NCI-H748 (cell line): Measurements from ENCODE around the gene ACTG2.

Source experiments
- DNase-seq: peaks from one replicate; lab custom pipeline; 2025; ENCODE audit not compliant: unreplicated experiment; lab: John Stamatoyannopoulos, UW

ACTG2 gene

DNA sequence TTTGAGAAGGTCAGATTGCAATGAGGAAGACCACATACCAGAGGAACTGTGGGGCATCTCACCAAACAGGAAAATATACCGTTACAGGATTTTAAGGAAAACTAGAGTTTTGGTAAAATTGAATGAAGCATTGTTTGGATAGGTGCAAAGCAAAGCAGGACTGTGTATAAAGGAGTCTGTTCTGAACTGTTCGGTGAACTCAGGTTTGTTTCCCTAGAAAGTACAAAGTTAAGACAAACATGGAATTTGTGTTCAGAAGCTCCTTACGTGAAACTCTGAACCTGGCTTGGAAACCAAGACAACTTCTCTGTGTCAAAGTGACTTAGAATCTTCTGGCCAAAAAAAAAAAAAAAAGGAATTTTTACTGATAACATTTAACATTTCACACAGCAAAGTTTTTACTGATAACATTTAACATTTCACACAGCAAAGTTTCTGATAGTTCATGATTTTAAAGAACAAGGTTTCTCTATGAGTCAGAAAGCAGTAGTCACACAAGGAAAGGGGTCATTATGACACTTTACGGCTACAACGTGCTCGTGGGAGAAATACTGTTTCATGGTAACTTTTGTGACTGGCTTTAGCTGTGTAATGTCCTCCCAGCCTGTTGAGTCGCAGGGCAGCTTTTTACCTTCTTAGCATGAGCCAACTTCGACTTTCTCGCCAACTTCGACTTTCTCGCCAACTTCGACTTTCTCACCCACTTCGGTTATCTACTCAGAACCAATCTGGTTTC lies 70.7 kb downstream of the ACTG2 start:
- no peak for DNase-seq

GRCh38 chr2:73964223-73964622 lies 71.4 kb downstream of the ACTG2 start:
- no peak for DNase-seq

DNA sequence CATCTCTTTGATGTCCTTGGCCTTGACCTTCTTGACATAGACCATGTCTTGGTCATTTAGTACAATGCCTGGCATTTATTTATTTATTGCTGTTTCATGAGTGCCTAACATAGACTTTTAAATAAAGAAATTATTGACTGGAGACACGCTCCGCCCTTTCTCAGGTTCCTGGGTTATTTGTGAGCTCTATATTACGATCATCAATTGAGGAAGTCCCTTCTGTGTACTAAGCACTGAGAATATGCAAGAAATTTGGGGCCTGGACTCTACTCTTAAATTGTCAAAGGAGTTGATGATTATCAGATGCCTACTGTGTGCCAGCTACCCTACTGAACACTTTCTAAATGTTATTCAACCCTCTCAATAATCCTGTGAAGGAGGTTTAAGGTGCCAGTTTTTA lies 72.2 kb downstream of the ACTG2 start:
- DNase-seq, result no peak

DNA sequence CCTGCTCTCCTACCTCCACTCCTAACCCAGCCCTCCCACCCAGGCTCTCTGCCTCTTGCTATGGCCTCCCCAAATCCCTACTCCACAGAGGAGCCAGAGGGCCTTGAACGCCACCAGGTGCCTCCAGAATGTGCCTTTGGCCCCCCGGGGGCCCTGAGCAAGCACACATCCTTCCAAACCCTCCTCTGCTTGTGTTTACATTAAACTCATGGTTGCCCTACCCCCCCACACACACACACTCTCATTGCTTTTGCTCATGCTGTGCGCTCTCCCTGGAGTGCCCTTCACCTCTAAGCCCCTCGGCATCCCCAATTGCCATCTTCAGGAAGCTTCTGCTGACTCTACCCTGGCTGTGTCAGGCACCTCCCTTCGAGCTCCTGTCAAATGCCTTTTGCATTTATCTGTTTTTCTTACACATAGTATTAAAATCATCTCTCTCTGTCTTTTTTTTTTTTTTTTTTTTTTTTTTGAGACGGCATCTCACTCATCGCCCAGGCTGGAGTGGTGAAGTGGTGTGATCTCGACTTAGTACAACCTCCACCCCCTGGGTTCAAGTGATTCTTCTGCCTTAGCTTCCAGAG lies 75.6 kb downstream of the ACTG2 start:
- no peak for DNase-seq

- no peak for DNase-seq
Measured at GRCh38 chr2:73969356-73969755, 76.5 kb downstream of the ACTG2 start.
